SK-N-SH (cell line): ENCODE data around the gene MVB12B. TPM values are rescaled to one million over a fixed set of nuclear protein-coding genes. Genes with fewer than 3 reads are reported as not detected.

Experiments used
- CTCF ChIA-PET: fragments of 300-600, 350-600 bp; formaldehyde crosslinking; extraction: SDS; loops from one replicate; lab custom pipeline; 2021; lab: Yijun Ruan, JAX
- POLR2A ChIA-PET: fragments of 350-600 bp; sonication (Branson Sonifier 250); formaldehyde crosslinking; extraction: SDS; loops from one replicate; lab custom pipeline; 2020; ENCODE audit warnings: antibody characterized with exemption, inconsistent platforms; lab: Yijun Ruan, JAX
- DNase-seq: peaks from one replicate; pipeline ENCODE4 v3.0.0; 2012
- H2AFZ ChIP-seq: fragments of 200-600 bp; sonication (generic); 2 replicates; pipeline ENCODE4 v1.8.1; 2016; ENCODE audit warnings: antibody characterized with exemption, mild to moderate bottlenecking, low read depth
- H3F3A ChIP-seq: fragments of 200-600 bp; sonication (generic); replicated peaks from 2 replicates; pipeline ENCODE3; 2016; ENCODE audit warnings: antibody characterized with exemption, mild to moderate bottlenecking; ENCODE audit not compliant: insufficient read depth
- H3K27ac ChIP-seq, 2 experiments: fragments of 200-500 bp in 1 of 2; fragments of 200-600 bp in 1 of 2; sonication (Bioruptor generic) in 1 of 2; sonication (generic), shearing (Covaris generic) in 1 of 2; 2 replicates each; pipeline versions ENCODE4 v1.5.1 to v1.6.1; 2014 to 2016; ENCODE audit warnings: low read depth in 2 of 2, inconsistent platforms in 1 of 2, low read length in 1 of 2, mild to moderate bottlenecking in 1 of 2, mixed read lengths in 1 of 2
- H3K27me3 ChIP-seq: fragments of 200-600 bp; sonication (generic), shearing (Covaris generic); 2 replicates; pipeline ENCODE4 v1.6.1; 2016; ENCODE audit warnings: mixed run types; ENCODE audit not compliant: insufficient read depth
- H3K36me3 ChIP-seq, 2 experiments: fragments of 200-500 bp in 1 of 2; fragments of 200-600 bp in 1 of 2; sonication (Bioruptor generic) in 1 of 2; sonication (generic) in 1 of 2; replicated peaks in 1 of 2; 2 replicates each; pipeline versions ENCODE3 to v1.5.1; 2014 to 2016; ENCODE audit warnings: low read length in 1 of 2, mild to moderate bottlenecking in 1 of 2; ENCODE audit not compliant: insufficient read depth in 2 of 2, control insufficient read depth in 1 of 2
- H3K4me1 ChIP-seq, 2 experiments: fragments of 200-500 bp in 1 of 2; fragments of 200-600 bp in 1 of 2; sonication (Bioruptor generic) in 1 of 2; sonication (generic), shearing (Covaris generic) in 1 of 2; 2 replicates each; pipeline versions ENCODE4 v1.5.1 to v1.6.1; 2014 to 2016; ENCODE audit warnings: low read depth in 1 of 2, low read length in 1 of 2, mixed run types in 1 of 2; ENCODE audit not compliant: insufficient read depth in 2 of 2, control insufficient read depth in 1 of 2
- H3K4me2 ChIP-seq: fragments of 200-600 bp; sonication (generic), shearing (Covaris generic); 2 replicates; pipeline ENCODE4 v1.6.1; 2017; ENCODE audit warnings: mixed run types
- H3K4me3 ChIP-seq, 2 experiments: fragments of 200-500 bp in 1 of 2; fragments of 200-600 bp in 1 of 2; sonication (Bioruptor generic) in 1 of 2; sonication (generic), shearing (Covaris generic) in 1 of 2; 2 replicates each; pipeline versions ENCODE4 v1.5.1 to v1.8.1; 2014 to 2016; ENCODE audit warnings: low read depth in 2 of 2, inconsistent platforms in 1 of 2, low read length in 1 of 2, mild to moderate bottlenecking in 1 of 2, mixed read lengths in 1 of 2, moderate library complexity in 1 of 2
- H3K79me2 ChIP-seq: fragments of 200-600 bp; sonication (generic); 2 replicates; pipeline ENCODE4 v1.8.1; 2017; ENCODE audit warnings: mild to moderate bottlenecking; ENCODE audit not compliant: insufficient read depth
- H3K9ac ChIP-seq: fragments of 200-600 bp; sonication (generic); 2 replicates; pipeline ENCODE4 v1.6.1; 2017; ENCODE audit warnings: mixed run types
- H3K9me2 ChIP-seq: fragments of 200-600 bp; sonication (generic); 2 replicates; pipeline ENCODE4 v1.6.1; 2017; ENCODE audit warnings: mixed run types
- H3K9me3 ChIP-seq: fragments of 200-600 bp; sonication (generic); 2 replicates; pipeline ENCODE4 v1.6.1; 2017; ENCODE audit warnings: mixed run types, mild to moderate bottlenecking, moderate library complexity
- H4K20me1 ChIP-seq: fragments of 200-600 bp; sonication (generic); 2 replicates; pipeline ENCODE4 v1.6.1; 2017; ENCODE audit warnings: mild to moderate bottlenecking, mixed run types; ENCODE audit not compliant: insufficient read depth
- CTCF ChIP-seq: fragments of 200-600 bp; sonication (generic); IDR thresholded peaks from 2 replicates; pipeline ENCODE4 v1.6.1; 2017; ENCODE audit warnings: antibody characterized with exemption, mild to moderate bottlenecking, moderate library complexity
- ELF1 ChIP-seq: IDR thresholded peaks from 2 replicates; pipeline ENCODE4 v1.4.0; 2012
- EP300 ChIP-seq, 2 experiments: IDR thresholded peaks; 2 replicates each; pipeline versions ENCODE4 v1.4.0 to v1.6.1; 2012; ENCODE audit warnings: borderline replicate concordance in 1 of 2, low read depth in 1 of 2, low read length in 1 of 2
- EZH2phosphoT487 ChIP-seq: fragments of 200-600 bp; sonication (generic); IDR thresholded peaks from 2 replicates; pipeline ENCODE4 v1.6.1; 2017; ENCODE audit warnings: low read depth, mixed run types, mild to moderate bottlenecking, antibody characterized with exemption, moderate library complexity, borderline replicate concordance
- FOSL2 ChIP-seq: IDR thresholded peaks from 2 replicates; pipeline ENCODE4 v1.4.0; 2012; ENCODE audit warnings: low read depth, mild to moderate bottlenecking, moderate library complexity, borderline replicate concordance
- FOXJ3 ChIP-seq: sonication (generic); formaldehyde crosslinking; IDR thresholded peaks from 2 replicates; pipeline ENCODE4 v1.5.1; 2020; ENCODE audit warnings: mild to moderate bottlenecking, missing genetic modification reagents
- FOXM1 ChIP-seq: IDR thresholded peaks from 2 replicates; pipeline ENCODE4 v1.4.0; 2012; ENCODE audit warnings: low read depth, mild to moderate bottlenecking
- GABPA ChIP-seq: IDR thresholded peaks from 2 replicates; pipeline ENCODE4 v1.4.0; 2012; ENCODE audit warnings: low read depth, mild to moderate bottlenecking
- JUND ChIP-seq: IDR thresholded peaks from 2 replicates; pipeline ENCODE4 v1.4.0; 2012
- MEF2A ChIP-seq: IDR thresholded peaks from 2 replicates; pipeline ENCODE4 v1.4.0; 2012; ENCODE audit warnings: low read depth, borderline replicate concordance
- NFIC ChIP-seq: IDR thresholded peaks from 2 replicates; pipeline ENCODE4 v1.4.0; 2012; ENCODE audit warnings: borderline replicate concordance
- POLR2AphosphoS5 ChIP-seq: IDR thresholded peaks from 2 replicates; pipeline ENCODE4 v1.6.1; 2012; ENCODE audit warnings: low read depth, low read length
- RAD21 ChIP-seq: IDR thresholded peaks from 2 replicates; pipeline ENCODE4 v1.6.1; 2012; ENCODE audit warnings: mild to moderate bottlenecking, low read length
- RCOR1 ChIP-seq: fragments of 150-350 bp; IDR thresholded peaks from 2 replicates; pipeline ENCODE4 v1.6.1; 2017; ENCODE audit warnings: antibody characterized with exemption, low read length
- REST ChIP-seq: IDR thresholded peaks from 2 replicates; pipeline ENCODE4 v1.6.1; 2012; ENCODE audit warnings: mild to moderate bottlenecking, low read depth, low read length, moderate library complexity
- RFX5 ChIP-seq: IDR thresholded peaks from 2 replicates; pipeline ENCODE4 v1.6.1; 2012; ENCODE audit warnings: mild to moderate bottlenecking, improper control_type of control experiment, low read length
- SMC3 ChIP-seq: IDR thresholded peaks from 2 replicates; pipeline ENCODE4 v1.6.1; 2012; ENCODE audit warnings: low read depth, low read length, improper control_type of control experiment
- TAF1 ChIP-seq: IDR thresholded peaks from 2 replicates; pipeline ENCODE4 v1.6.1; 2012; ENCODE audit warnings: low read depth, mild to moderate bottlenecking, low read length, moderate library complexity, borderline replicate concordance
- TEAD4 ChIP-seq: IDR thresholded peaks from 2 replicates; pipeline ENCODE4 v1.4.0; 2012; ENCODE audit warnings: mild to moderate bottlenecking, borderline replicate concordance; ENCODE audit not compliant: insufficient read depth
- YY1 ChIP-seq: IDR thresholded peaks from 2 replicates; pipeline ENCODE4 v1.4.0; 2012; ENCODE audit warnings: low read depth, mild to moderate bottlenecking
- WGBS: methylation state at CpG from one replicate; pipeline ENCODE4 v1.1.6; 2017; ENCODE audit warnings: low lambda C conversion rate; 5-methylcytosine and 5-hydroxymethylcytosine counted together
- polyA plus RNA-seq, 3 experiments: library from polyadenylated mRNA; depleted of rRNA; stranded (reverse); fragments of >200 nt; gene quantifications; 2 replicates each; pipeline ENCODE4 v1.2.3, GENCODE V29; 2012
- TF ChIP-seq, protein P1 (sequence below): IDR thresholded peaks from 2 replicates; pipeline ENCODE4 v1.4.0; 2012; ENCODE audit warnings: low read depth
- TF ChIP-seq, protein P2 (sequence below): IDR thresholded peaks from 2 replicates; pipeline ENCODE4; 2012
- TF ChIP-seq, protein P3 (sequence below): fragments of 150-350 bp; IDR thresholded peaks from 2 replicates; pipeline ENCODE4 v1.6.1; 2017; ENCODE audit warnings: antibody characterized with exemption, low read length, low read depth, borderline replicate concordance

The MVB12B gene
- polyA plus RNA-seq, 1 of the 3 experiments (the other 2 are of a cell fraction) = 5.1 TPM

DNA sequence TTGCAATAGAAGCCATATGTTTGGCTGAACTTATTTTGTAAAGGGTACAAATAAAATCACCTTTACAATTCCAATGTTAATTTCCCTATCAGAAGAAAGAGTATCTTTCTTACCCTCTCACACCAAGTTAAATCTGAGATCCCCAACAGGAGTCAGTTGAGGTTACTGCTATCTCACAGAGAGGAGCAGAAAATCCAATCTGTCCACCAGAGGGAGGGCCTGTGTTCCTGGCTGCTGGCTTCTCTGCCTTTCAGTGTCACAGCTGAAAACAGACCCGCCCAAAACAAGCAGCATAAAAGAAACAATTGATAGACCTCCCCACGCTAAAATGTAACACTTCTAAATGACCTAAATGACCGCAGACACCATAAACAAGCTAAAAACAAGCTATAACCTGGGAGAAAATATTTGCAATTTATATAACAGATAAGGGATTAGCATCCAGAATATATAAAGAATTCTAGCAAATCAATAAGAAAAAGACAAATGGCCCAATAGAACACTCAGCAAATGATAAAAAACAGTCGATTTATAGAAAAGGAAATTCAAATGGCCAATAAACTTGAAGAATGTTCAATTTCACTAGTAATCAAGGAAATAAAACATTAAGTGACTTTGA, 24.5 kb upstream of the MVB12B start:
- no peaks in the 10 kb centered on the region for H3K9me3 ChIP-seq
- DNase-seq = peak; percentile 77
- no peak overlapping the region for H3K27ac ChIP-seq
- no peak overlapping the region for H3K9ac ChIP-seq
- H3K36me3 ChIP-seq = no peaks in the 10 kb centered on the region
- H3K79me2 ChIP-seq = no peaks in the 10 kb centered on the region
- H3K9me2 ChIP-seq = no peaks in the 10 kb centered on the region
- no peaks in the 10 kb centered on the region; a peak in 1 of 4 replicates for H3K4me1 ChIP-seq
- H4K20me1 ChIP-seq = no peaks in the 10 kb centered on the region
- no peak overlapping the region for H3K4me3 ChIP-seq
- H3K27me3 ChIP-seq = no peaks in the 10 kb centered on the region
- WGBS = 34% methylated on average over 4 of the region's 4 CpGs
- ChIA-PET CTCF (interaction anchor here (0.7 to 5.2 kb wide), 22 partner anchors 8 to 894 kb away, joined by 3 to 51 read pairs (median 4); no protein-coding TSS in a partner anchor), POLR2A (no interaction called here)
- no peak for TF ChIP-seq FOSL2
- TF ChIP-seq RFX5 = no peak
- no peak for TF ChIP-seq YY1
- TF ChIP-seq EP300 (IDR thresholded peaks at IDR 0.05; ENCODE audit: borderline replicate concordance in 1 of 2, low read depth in 1 of 2, low read length in 1 of 2) = no peak
- TF ChIP-seq SMC3 = peak; percentile 79
- TF ChIP-seq ELF1 = no peak
- no peak for TF ChIP-seq FOXJ3 (CRISPR knock-in tag)
- TF ChIP-seq, protein P1, sequence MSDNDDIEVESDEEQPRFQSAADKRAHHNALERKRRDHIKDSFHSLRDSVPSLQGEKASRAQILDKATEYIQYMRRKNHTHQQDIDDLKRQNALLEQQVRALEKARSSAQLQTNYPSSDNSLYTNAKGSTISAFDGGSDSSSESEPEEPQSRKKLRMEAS = no peak
- TF ChIP-seq POLR2AphosphoS5 = no peak
- TF ChIP-seq NFIC = no peak
- no peak for TF ChIP-seq RCOR1
- TF ChIP-seq CTCF = peak; percentile 69
- no peak for TF ChIP-seq EZH2phosphoT487
- TF ChIP-seq REST = no peak
- no peak for TF ChIP-seq GABPA
- TF ChIP-seq, protein P2, sequence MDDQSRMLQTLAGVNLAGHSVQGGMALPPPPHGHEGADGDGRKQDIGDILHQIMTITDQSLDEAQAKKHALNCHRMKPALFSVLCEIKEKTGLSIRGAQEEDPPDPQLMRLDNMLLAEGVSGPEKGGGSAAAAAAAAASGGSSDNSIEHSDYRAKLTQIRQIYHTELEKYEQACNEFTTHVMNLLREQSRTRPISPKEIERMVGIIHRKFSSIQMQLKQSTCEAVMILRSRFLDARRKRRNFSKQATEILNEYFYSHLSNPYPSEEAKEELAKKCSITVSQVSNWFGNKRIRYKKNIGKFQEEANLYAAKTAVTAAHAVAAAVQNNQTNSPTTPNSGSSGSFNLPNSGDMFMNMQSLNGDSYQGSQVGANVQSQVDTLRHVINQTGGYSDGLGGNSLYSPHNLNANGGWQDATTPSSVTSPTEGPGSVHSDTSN = no peak
- TF ChIP-seq MEF2A = no peak
- TF ChIP-seq TAF1 = no peak
- TF ChIP-seq RAD21 = peak; percentile 73
- no peak for TF ChIP-seq JUND
- TF ChIP-seq, protein P3, sequence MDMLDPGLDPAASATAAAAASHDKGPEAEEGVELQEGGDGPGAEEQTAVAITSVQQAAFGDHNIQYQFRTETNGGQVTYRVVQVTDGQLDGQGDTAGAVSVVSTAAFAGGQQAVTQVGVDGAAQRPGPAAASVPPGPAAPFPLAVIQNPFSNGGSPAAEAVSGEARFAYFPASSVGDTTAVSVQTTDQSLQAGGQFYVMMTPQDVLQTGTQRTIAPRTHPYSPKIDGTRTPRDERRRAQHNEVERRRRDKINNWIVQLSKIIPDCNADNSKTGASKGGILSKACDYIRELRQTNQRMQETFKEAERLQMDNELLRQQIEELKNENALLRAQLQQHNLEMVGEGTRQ = no peak
- no peak for TF ChIP-seq FOXM1
- no peak for TF ChIP-seq TEAD4
- H3F3A ChIP-seq = no peaks in the 10 kb centered on the region
- H2AFZ ChIP-seq = no peak overlapping the region
- no peak overlapping the region for H3K4me2 ChIP-seq
